ENCODE results near the gene ALOX5AP.

GRCh38 chr13:30786648-30787047, 51.3 kb downstream of the ALOX5AP start:
- TF ChIP-seq EZH2 (IDR thresholded peaks at IDR 0.05; ENCODE audit: insufficient read depth, poor library complexity, severe bottlenecking) (no peak), EZH2phosphoT487 (IDR thresholded peaks at IDR 0.05; ENCODE audit: insufficient read depth, low read depth) (no peak)

Data from GM23248 (cell line).